Liver (tissue), 9 donors: Measurements from ENCODE around the gene BRWD1. TPM values are rescaled to one million over a fixed set of nuclear protein-coding genes. Genes with fewer than 3 reads are reported as not detected.

Experiments used
- DNase-seq: peaks from one replicate; pipeline ENCODE4 v3.0.0-alpha.2; 2017; ENCODE audit warnings: low spot score
- H3K27ac ChIP-seq, 2 donors: one replicate each; pipeline ENCODE4 v1.7.0; 2013; ENCODE audit warnings: inconsistent platforms in 2 of 2, low read length in 2 of 2, control low read depth in 1 of 2, low read depth in 1 of 2, mild to moderate bottlenecking in 1 of 2
- H3K27me3 ChIP-seq, 4 donors: one replicate each; pipeline versions ENCODE4 v1.6.1 to v1.7.0; 2013; ENCODE audit warnings: low read length in 3 of 4, inconsistent platforms in 1 of 4, mild to moderate bottlenecking in 1 of 4, moderate library complexity in 1 of 4; ENCODE audit not compliant: control insufficient read depth in 4 of 4, insufficient read depth in 4 of 4
- H3K36me3 ChIP-seq, 4 donors: one replicate each; pipeline versions ENCODE4 v1.6.1 to v1.7.0; 2013; ENCODE audit warnings: low read length in 3 of 4, mild to moderate bottlenecking in 3 of 4, low read depth in 1 of 4, moderate library complexity in 1 of 4; ENCODE audit not compliant: control insufficient read depth in 4 of 4, insufficient read depth in 3 of 4
- H3K4me1 ChIP-seq, 4 donors: one replicate each; pipeline versions ENCODE4 v1.6.1 to v1.7.0; 2013; ENCODE audit warnings: low read length in 3 of 4, mild to moderate bottlenecking in 3 of 4, moderate library complexity in 1 of 4; ENCODE audit not compliant: control insufficient read depth in 4 of 4, insufficient read depth in 4 of 4
- H3K4me3 ChIP-seq, 3 donors: one replicate each; pipeline versions ENCODE4 v1.6.1 to v1.7.0; 2013; ENCODE audit warnings: low read length in 3 of 3, control low read depth in 1 of 3, low read depth in 1 of 3, mild to moderate bottlenecking in 1 of 3
- H3K9ac ChIP-seq, 2 donors: one replicate each; pipeline ENCODE4 v1.7.0; 2013; ENCODE audit warnings: low read length in 2 of 2, mild to moderate bottlenecking in 2 of 2, moderate library complexity in 2 of 2, control low read depth in 1 of 2, low read depth in 1 of 2
- H3K9me3 ChIP-seq, 4 donors: one replicate each; pipeline versions ENCODE4 v1.6.1 to v1.7.0; 2013; ENCODE audit warnings: low read length in 3 of 4; ENCODE audit not compliant: control insufficient read depth in 4 of 4
- EGR1 ChIP-seq, 2 donors: IDR thresholded peaks; 2 replicates each; pipeline ENCODE4 v1.6.1; 2016 to 2018; ENCODE audit warnings: antibody characterized with exemption in 2 of 2, low read depth in 2 of 2
- FOXA1 ChIP-seq: IDR thresholded peaks from 2 replicates; pipeline ENCODE4 v1.6.1; 2016; ENCODE audit warnings: antibody characterized with exemption
- FOXA2 ChIP-seq: IDR thresholded peaks from 2 replicates; pipeline ENCODE4 v1.6.1; 2016; ENCODE audit warnings: antibody characterized with exemption
- GABPA ChIP-seq, 2 donors: IDR thresholded peaks in 1 of 2; conservative IDR thresholded peaks in 1 of 2; 2 replicates each; pipeline ENCODE4 v1.6.1; 2016; ENCODE audit warnings: antibody characterized with exemption in 2 of 2, mild to moderate bottlenecking in 1 of 2, moderate library complexity in 1 of 2
- HNF4A ChIP-seq, 2 donors: conservative IDR thresholded peaks; 2 replicates each; pipeline ENCODE4 v1.6.1; 2016; ENCODE audit warnings: antibody characterized with exemption in 2 of 2, mild to moderate bottlenecking in 2 of 2
- HNF4G ChIP-seq: IDR thresholded peaks from 2 replicates; pipeline ENCODE4 v1.6.1; 2016; ENCODE audit warnings: antibody characterized with exemption
- JUND ChIP-seq, 2 donors: IDR thresholded peaks; 2 replicates each; pipeline ENCODE4 v1.6.1; 2016; ENCODE audit warnings: antibody characterized with exemption in 2 of 2
- NR2F2 ChIP-seq: IDR thresholded peaks from 2 replicates; pipeline ENCODE4 v1.6.1; 2016; ENCODE audit warnings: antibody characterized with exemption
- RAD21 ChIP-seq, 2 donors: IDR thresholded peaks; 2 replicates each; pipeline ENCODE4 v1.6.1; 2016; ENCODE audit warnings: antibody characterized with exemption in 2 of 2, mild to moderate bottlenecking in 2 of 2
- RXRA ChIP-seq, 2 donors: IDR thresholded peaks; 2 replicates each; pipeline ENCODE4 v1.6.1; 2017 to 2018; ENCODE audit warnings: antibody characterized with exemption in 2 of 2, mild to moderate bottlenecking in 1 of 2
- SP1 ChIP-seq: IDR thresholded peaks from 2 replicates; pipeline ENCODE4 v1.6.1; 2018; ENCODE audit warnings: antibody characterized with exemption, mild to moderate bottlenecking
- TAF1 ChIP-seq: conservative IDR thresholded peaks from 2 replicates; pipeline ENCODE4 v1.6.1; 2016; ENCODE audit warnings: antibody characterized with exemption, mild to moderate bottlenecking
- YY1 ChIP-seq: IDR thresholded peaks from 2 replicates; pipeline ENCODE4 v1.6.1; 2016; ENCODE audit warnings: antibody characterized with exemption, mild to moderate bottlenecking
- WGBS: extraction: QIAGEN DNeasy Blood & Tissue Kit; methylation state at CpG from one replicate; pipeline ENCODE4 v1.1.7; 2013; 5-methylcytosine and 5-hydroxymethylcytosine counted together
- polyA plus RNA-seq, 2 donors: library from polyadenylated mRNA; stranded (reverse) in 1 of 2; unstranded in 1 of 2; fragments of 200-250 nt in 1 of 2; fragments of >200 nt in 1 of 2; fragmentation: Nextera tagmentation in 1 of 2; extraction: Ambion mirVana in 1 of 2; gene quantifications; one replicate each; pipeline versions ENCODE4 v1.2.1 to v1.2.3, GENCODE V29; 2013 to 2015
- total RNA-seq, 2 donors: library from RNA; depleted of rRNA; stranded (reverse); fragments of >200 nt; gene quantifications; one replicate each; pipeline ENCODE4 v1.2.3, GENCODE V29; 2014
- TF ChIP-seq, protein P1 (sequence below): IDR thresholded peaks from 2 replicates; pipeline ENCODE4 v1.6.1; 2016; ENCODE audit warnings: antibody characterized with exemption
- TF ChIP-seq, protein P2 (sequence below): fragments of 150-350 bp; IDR thresholded peaks from 2 replicates; pipeline ENCODE4 v1.5.1; 2017; ENCODE audit warnings: improper control_type of control experiment, low read depth, low read length; ENCODE audit not compliant: missing input control
- TF ChIP-seq, protein P3 (sequence below): IDR thresholded peaks from 2 replicates; pipeline ENCODE4 v1.6.1; 2016; ENCODE audit warnings: antibody characterized with exemption
- TF ChIP-seq, protein P4 (sequence below): IDR thresholded peaks from 2 replicates; pipeline ENCODE4 v1.6.1; 2016; ENCODE audit warnings: antibody characterized with exemption
- TF ChIP-seq, protein P5 (sequence below): IDR thresholded peaks from 2 replicates; pipeline ENCODE4 v1.6.1; 2016; ENCODE audit warnings: antibody characterized with exemption, mild to moderate bottlenecking
- donor health status: healthy.
- donor health status: healthy.
- donor health status: healthy.
- donor health status: healthy.
- donor health status: healthy.

BRWD1 gene
- total and polyA plus RNA-seq, 4 donors, result 5.2 to 56.6 (median 20.9) TPM

DNA sequence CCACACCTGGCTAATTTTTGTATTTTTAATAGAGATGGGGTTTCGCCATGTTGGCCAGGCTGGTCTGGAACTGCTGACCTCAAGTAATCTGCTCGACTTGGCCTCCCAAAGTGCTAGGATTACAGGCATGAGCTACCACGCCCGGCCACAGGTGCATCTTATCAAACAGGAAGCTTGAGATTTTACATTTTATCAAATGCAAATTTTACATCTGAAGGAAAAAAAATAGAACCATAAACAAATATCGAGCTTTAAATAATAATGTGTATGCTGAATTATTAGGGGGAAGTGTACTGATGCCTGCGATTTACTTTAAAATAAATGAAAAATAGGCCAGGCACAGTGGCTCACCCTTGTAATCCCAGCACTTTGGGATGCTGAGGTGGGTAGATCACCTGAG, 16.6 kb upstream of the BRWD1 start:
- Histone ChIP-seq H3K9ac (no peak overlapping the region), H3K4me1 (no peaks in the 10 kb centered on the region), H3K9me3 (no peaks in the 10 kb centered on the region), H3K4me3 (no peak overlapping the region), H3K27ac (no peak overlapping the region), H3K36me3 (no peaks in the 10 kb centered on the region), H3K27me3 (no peaks in the 10 kb centered on the region)
- DNase-seq, result no peak
- 92% methylated on average over 6 of the region's 6 CpGs for WGBS
- TF ChIP-seq RAD21 (IDR thresholded peaks at IDR 0.05) (no peak), FOXA2 (no peak), FOXA1 (no peak), JUND (IDR thresholded peaks at IDR 0.05) (no peak), GABPA (IDR thresholded peaks at IDR 0.05 in 1 of 2, conservative IDR thresholded peaks at IDR 0.05 in 1 of 2) (no peak), NR2F2 (no peak), RXRA (IDR thresholded peaks at IDR 0.05) (no peak), TAF1 (no peak), YY1 (no peak), HNF4G (no peak), EGR1 (IDR thresholded peaks at IDR 0.05; ENCODE audit: low read depth in 2 of 2) (no peak), SP1 (no peak), HNF4A (conservative IDR thresholded peaks at IDR 0.05) (no peak)
- TF ChIP-seq, protein P1, sequence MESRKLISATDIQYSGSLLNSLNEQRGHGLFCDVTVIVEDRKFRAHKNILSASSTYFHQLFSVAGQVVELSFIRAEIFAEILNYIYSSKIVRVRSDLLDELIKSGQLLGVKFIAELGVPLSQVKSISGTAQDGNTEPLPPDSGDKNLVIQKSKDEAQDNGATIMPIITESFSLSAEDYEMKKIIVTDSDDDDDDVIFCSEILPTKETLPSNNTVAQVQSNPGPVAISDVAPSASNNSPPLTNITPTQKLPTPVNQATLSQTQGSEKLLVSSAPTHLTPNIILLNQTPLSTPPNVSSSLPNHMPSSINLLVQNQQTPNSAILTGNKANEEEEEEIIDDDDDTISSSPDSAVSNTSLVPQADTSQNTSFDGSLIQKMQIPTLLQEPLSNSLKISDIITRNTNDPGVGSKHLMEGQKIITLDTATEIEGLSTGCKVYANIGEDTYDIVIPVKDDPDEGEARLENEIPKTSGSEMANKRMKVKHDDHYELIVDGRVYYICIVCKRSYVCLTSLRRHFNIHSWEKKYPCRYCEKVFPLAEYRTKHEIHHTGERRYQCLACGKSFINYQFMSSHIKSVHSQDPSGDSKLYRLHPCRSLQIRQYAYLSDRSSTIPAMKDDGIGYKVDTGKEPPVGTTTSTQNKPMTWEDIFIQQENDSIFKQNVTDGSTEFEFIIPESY, result no peak
- TF ChIP-seq, protein P2, sequence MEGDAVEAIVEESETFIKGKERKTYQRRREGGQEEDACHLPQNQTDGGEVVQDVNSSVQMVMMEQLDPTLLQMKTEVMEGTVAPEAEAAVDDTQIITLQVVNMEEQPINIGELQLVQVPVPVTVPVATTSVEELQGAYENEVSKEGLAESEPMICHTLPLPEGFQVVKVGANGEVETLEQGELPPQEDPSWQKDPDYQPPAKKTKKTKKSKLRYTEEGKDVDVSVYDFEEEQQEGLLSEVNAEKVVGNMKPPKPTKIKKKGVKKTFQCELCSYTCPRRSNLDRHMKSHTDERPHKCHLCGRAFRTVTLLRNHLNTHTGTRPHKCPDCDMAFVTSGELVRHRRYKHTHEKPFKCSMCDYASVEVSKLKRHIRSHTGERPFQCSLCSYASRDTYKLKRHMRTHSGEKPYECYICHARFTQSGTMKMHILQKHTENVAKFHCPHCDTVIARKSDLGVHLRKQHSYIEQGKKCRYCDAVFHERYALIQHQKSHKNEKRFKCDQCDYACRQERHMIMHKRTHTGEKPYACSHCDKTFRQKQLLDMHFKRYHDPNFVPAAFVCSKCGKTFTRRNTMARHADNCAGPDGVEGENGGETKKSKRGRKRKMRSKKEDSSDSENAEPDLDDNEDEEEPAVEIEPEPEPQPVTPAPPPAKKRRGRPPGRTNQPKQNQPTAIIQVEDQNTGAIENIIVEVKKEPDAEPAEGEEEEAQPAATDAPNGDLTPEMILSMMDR, result no peak
- TF ChIP-seq, protein P3, sequence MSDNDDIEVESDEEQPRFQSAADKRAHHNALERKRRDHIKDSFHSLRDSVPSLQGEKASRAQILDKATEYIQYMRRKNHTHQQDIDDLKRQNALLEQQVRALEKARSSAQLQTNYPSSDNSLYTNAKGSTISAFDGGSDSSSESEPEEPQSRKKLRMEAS, result no peak
- TF ChIP-seq, protein P4, sequence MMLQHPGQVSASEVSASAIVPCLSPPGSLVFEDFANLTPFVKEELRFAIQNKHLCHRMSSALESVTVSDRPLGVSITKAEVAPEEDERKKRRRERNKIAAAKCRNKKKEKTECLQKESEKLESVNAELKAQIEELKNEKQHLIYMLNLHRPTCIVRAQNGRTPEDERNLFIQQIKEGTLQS, result no peak
- TF ChIP-seq, protein P5, sequence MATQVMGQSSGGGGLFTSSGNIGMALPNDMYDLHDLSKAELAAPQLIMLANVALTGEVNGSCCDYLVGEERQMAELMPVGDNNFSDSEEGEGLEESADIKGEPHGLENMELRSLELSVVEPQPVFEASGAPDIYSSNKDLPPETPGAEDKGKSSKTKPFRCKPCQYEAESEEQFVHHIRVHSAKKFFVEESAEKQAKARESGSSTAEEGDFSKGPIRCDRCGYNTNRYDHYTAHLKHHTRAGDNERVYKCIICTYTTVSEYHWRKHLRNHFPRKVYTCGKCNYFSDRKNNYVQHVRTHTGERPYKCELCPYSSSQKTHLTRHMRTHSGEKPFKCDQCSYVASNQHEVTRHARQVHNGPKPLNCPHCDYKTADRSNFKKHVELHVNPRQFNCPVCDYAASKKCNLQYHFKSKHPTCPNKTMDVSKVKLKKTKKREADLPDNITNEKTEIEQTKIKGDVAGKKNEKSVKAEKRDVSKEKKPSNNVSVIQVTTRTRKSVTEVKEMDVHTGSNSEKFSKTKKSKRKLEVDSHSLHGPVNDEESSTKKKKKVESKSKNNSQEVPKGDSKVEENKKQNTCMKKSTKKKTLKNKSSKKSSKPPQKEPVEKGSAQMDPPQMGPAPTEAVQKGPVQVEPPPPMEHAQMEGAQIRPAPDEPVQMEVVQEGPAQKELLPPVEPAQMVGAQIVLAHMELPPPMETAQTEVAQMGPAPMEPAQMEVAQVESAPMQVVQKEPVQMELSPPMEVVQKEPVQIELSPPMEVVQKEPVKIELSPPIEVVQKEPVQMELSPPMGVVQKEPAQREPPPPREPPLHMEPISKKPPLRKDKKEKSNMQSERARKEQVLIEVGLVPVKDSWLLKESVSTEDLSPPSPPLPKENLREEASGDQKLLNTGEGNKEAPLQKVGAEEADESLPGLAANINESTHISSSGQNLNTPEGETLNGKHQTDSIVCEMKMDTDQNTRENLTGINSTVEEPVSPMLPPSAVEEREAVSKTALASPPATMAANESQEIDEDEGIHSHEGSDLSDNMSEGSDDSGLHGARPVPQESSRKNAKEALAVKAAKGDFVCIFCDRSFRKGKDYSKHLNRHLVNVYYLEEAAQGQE, result no peak
